WTC11 (cell line): Measurements from ENCODE around the gene NAGS.

Source experiments
- CTCF ChIP-seq: fragments of 200-600 bp; IDR thresholded peaks from 2 replicates; pipeline ENCODE4 v1.8.0; 2022; ENCODE audit warnings: antibody characterized with exemption
- E2F4 ChIP-seq: sonication (generic); formaldehyde crosslinking; IDR thresholded peaks from 2 replicates; pipeline ENCODE4 v1.8.1; 2022; ENCODE audit warnings: low read depth, mild to moderate bottlenecking, moderate library complexity, missing genetic modification reagents, borderline replicate concordance
- HMGXB4 ChIP-seq: sonication (generic); formaldehyde crosslinking; IDR thresholded peaks from 2 replicates; pipeline ENCODE4 v1.8.1; 2023; ENCODE audit warnings: mild to moderate bottlenecking, moderate library complexity, missing genetic modification reagents
- JUN ChIP-seq: sonication (generic); formaldehyde crosslinking; IDR thresholded peaks from 2 replicates; pipeline ENCODE4 v1.8.0; 2023; ENCODE audit warnings: mild to moderate bottlenecking, missing genetic modification reagents
- MAX ChIP-seq: sonication (generic); formaldehyde crosslinking; IDR thresholded peaks from 2 replicates; pipeline ENCODE4 v1.8.0; 2022; ENCODE audit warnings: mild to moderate bottlenecking, missing genetic modification reagents
- NFE2L1 ChIP-seq: sonication (generic); formaldehyde crosslinking; IDR thresholded peaks from 2 replicates; pipeline ENCODE4 v1.8.1; 2023; ENCODE audit warnings: missing genetic modification reagents
- NFYB ChIP-seq: sonication (generic); formaldehyde crosslinking; conservative IDR thresholded peaks from 2 replicates; pipeline ENCODE4 v1.8.0; 2022; ENCODE audit warnings: low read depth, missing genetic modification reagents
- PRDM15 ChIP-seq: sonication (generic); formaldehyde crosslinking; IDR thresholded peaks from 2 replicates; pipeline ENCODE4 v1.8.0; 2022; ENCODE audit warnings: missing genetic modification reagents
- TCF7 ChIP-seq: sonication (generic); formaldehyde crosslinking; IDR thresholded peaks from 2 replicates; pipeline ENCODE4 v1.8.0; 2022; ENCODE audit warnings: mild to moderate bottlenecking, low read depth, missing genetic modification reagents, moderate library complexity
- TEAD4 ChIP-seq: sonication (generic); formaldehyde crosslinking; IDR thresholded peaks from 2 replicates; pipeline ENCODE4 v1.8.0; 2022; ENCODE audit warnings: mild to moderate bottlenecking, missing genetic modification reagents

- peak; percentile 41; the same call in 1 of the 2 replicates for TF ChIP-seq CTCF
- TF ChIP-seq TEAD4 (CRISPR knock-in tag): no peak
- TF ChIP-seq NFYB (CRISPR knock-in tag): no peak
- peak; percentile 94 for TF ChIP-seq PRDM15 (CRISPR knock-in tag)
- 0 out of 2 replicates have a peak, but pooled peaks have one; percentile 64 for TF ChIP-seq NFE2L1 (CRISPR knock-in tag)
- TF ChIP-seq TCF7: 0 out of 2 replicates have a peak, but pooled peaks have one; percentile 31
- no peak for TF ChIP-seq E2F4 (CRISPR knock-in tag)
- TF ChIP-seq HMGXB4 (CRISPR knock-in tag): no peak; the same call in none of the 2 replicates
- no peak for TF ChIP-seq JUN (CRISPR knock-in tag)
- TF ChIP-seq MAX (CRISPR knock-in tag): peak; percentile 88
Measured at GRCh38 chr17:43983515-43984411, 20.7 kb upstream of the NAGS start.
